HG03565 (cell line): ENCODE measurements around the gene ST3GAL5.

Source experiments
- ATAC-seq: cut with Tn5 transposase; IDR thresholded peaks from one replicate; pipeline ENCODE4 v1.9.1; 2021; ENCODE audit warnings: mild to moderate bottlenecking, moderate library complexity; ENCODE audit not compliant: unreplicated experiment

Gene ST3GAL5

GRCh38 chr2:85793584-85793983 lies 95.2 kb downstream of the ST3GAL5 start:
- ATAC-seq = no peak

GRCh38 chr2:85792783-85793441 lies 95.9 kb downstream of the ST3GAL5 start:
- no peak for ATAC-seq

GRCh38 chr2:85791704-85792565 lies 96.9 kb downstream of the ST3GAL5 start:
- no peak for ATAC-seq

GRCh38 chr2:85790499-85791188 lies 98.1 kb downstream of the ST3GAL5 start:
- ATAC-seq = no peak

GRCh38 chr2:85790032-85790431 lies 98.8 kb downstream of the ST3GAL5 start:
- ATAC-seq = no peak

GRCh38 chr2:85789271-85789670 lies 99.5 kb downstream of the ST3GAL5 start:
- no peak for ATAC-seq

GRCh38 chr2:85788603-85789002 lies 100.2 kb downstream of the ST3GAL5 start:
- ATAC-seq = no peak

GRCh38 chr2:85787981-85788340 lies 100.8 kb downstream of the ST3GAL5 start:
- no peak for ATAC-seq

GRCh38 chr2:85787282-85787980 lies 101.4 kb downstream of the ST3GAL5 start:
- ATAC-seq = no peak
